NCI-H748 treated with DMSO at 0.1 percent for 48 hours (cell line): ENCODE measurements around the gene DHX36.

ENCODE experiments used
- DNase-seq: peaks from one replicate; lab custom pipeline; 2025; lab: John Stamatoyannopoulos, UW

The DHX36 gene

GRCh38 chr3:154323891-154324738 lies at the start of gene DHX36:
TSS of gene DHX36 (minus strand) at chr3:154324487. CDS start at chr3:154324416, 71 bp downstream.
- DNase-seq, result peak; percentile 70

- no peak for DNase-seq
These were observed 42.9 kb upstream of the DHX36 start for GRCh38 chr3:154367221-154367620.

GRCh38 chr3:154364849-154365248 lies 40.6 kb upstream of the DHX36 start:
- no peak for DNase-seq

GRCh38 chr3:154361099-154361498 lies 36.8 kb upstream of the DHX36 start:
- no peak for DNase-seq

- DNase-seq, result no peak
These were observed 31.7 kb upstream of the DHX36 start for GRCh38 chr3:154356009-154356408.

DNA sequence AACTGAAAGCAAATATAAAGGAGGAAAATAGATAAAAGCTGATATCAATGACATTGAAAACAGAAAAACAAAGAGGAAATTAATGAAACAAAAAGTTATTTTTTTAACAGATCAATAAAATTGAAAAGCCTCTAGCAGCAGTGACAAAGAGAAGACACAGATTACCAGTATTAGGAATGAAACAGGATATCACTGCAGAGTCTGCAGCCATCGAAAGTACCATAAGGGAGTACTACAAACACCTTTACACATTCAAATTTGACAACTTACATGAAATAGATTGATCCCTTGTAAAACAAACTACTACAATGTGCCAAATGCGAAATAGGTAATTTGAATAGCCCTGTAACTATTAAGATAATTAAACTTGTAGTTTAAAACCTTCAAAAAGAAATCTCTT lies 24.9 kb upstream of the DHX36 start:
- no peak for DNase-seq

DNA sequence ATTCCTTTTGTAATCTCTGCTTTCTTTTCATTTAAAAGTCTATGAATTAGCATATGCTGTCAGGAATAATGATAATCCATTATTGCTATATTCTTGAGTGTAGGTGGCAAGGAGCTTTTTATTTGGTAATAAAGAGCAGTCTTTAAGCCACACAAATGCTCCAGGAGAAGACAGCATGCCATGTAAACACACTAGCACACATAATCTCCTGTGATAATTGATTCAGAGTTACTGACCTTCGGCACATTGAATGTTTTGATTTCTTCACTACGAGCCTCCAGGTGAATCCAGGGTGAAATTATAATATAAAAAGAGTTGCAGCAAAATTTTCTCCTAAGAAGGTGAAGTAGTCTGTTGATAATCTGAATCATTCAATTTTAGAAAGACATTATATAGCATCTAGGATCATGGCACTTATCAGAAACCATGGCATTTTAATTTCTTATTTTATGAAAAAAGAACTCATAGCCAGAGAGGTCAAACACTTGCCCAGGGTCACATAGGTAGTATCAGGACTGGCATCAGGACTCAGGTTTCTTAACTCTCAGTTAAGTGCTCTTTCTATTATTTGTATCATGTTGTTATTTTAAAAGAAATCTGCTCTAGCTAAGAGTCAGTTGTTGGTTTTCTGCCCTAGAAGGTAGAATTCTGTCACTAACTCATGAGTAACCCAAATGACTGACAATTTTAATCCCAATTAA lies 21.3 kb upstream of the DHX36 start:
- no peak for DNase-seq

DNA sequence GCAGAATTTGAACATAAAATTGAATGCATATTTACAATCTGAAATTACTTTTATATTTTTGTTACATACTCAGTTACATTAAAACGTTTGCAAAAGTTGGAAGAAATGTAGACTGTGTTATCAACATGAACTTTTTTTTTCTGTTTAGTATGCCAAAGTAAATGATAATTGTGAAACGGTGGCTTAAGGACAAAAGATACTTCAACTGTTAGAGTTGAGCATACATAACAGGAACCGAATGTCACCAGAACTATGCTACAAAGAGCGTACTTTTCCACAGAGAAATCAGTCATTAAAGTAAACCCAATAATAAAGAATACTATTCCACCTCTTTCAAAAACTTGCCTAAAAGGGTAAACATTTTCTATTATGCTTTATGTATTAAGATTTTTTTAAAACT lies 14.3 kb upstream of the DHX36 start:
- DNase-seq, result no peak

- DNase-seq, result no peak
These were observed 13.7 kb upstream of the DHX36 start for GRCh38 chr3:154338008-154338407.

DNA sequence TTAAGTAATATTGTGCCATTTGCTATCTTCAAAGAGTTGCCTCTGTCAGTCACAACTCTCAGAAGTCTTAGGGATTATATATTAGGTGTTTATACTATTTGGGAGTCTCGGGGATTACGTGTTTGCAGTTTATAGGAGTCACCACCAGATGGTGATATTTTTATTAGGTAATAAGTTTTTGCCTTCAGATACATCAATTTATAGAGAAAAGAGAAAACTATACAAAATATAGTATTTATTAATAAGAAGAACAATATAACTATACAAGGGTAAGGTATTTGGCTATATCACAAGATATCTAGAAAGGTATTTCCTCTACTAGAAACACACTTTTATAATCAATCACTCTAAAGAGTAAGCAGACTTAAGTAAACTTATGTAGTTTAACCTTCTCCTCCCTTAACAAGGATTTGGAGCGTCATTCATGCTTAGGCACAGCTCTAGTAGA lies 10.7 kb upstream of the DHX36 start:
- peak; percentile 22 for DNase-seq

GRCh38 chr3:154327871-154328270 lies 3.6 kb upstream of the DHX36 start:
- no peak for DNase-seq

GRCh38 chr3:154324919-154325318 lies 632 bp upstream of the DHX36 start:
- no peak for DNase-seq

DNA sequence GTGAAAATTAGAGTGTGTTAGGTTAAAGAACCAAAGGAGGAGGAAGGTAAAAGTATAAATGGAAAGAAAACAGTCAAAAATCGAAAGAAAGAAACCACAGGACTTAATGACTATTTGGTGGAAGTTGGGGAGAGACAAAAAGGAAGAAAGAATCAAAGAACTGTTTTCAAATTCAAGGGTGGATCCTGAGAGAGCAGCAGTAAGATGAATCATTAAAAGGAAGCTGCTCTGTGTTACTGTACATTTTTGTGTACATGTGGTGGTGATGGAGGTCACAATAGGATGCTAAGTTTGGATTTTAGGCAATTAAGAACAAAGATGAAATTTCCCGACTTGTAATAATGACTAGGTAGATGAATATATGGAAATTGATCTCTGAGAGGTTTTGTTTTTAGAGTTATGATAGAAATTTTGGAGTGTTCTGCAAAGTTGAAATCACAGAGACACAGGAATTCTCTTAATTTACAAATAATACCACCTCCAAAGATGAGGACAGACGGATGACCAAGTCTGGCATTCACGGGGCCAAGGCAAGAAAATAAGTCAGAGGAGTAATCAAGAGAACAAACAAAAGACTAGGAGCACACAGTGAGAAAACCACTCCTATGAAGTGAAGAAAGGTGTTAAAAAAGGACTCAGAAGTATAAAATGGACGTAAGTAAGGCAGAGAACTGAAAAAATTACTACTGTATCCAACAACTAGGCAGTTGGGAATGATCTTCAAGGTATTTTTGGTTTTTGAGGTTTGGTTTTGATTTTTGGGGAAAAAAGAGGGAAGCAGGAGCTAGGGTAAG lies 7.1 kb downstream of the DHX36 start:
- no peak for DNase-seq

DNA sequence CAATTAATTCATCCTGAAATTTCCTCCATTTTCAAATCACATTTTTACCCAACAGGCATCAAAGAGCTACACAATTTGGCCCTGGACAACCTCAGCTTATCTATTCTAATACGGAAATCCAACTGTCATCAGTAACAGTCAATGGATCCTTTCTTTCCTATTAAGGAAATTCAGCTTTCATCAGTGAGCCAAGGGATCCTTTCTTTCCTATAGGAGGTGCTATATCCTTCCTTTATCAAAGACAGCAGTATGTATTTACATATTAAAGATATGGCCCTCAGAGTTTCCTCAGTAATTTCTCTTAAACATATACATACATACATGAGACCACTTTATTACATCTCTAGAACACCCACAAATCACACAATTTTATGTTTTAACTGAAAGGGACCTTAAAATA lies 10.1 kb downstream of the DHX36 start:
- DNase-seq, result no peak

DNA sequence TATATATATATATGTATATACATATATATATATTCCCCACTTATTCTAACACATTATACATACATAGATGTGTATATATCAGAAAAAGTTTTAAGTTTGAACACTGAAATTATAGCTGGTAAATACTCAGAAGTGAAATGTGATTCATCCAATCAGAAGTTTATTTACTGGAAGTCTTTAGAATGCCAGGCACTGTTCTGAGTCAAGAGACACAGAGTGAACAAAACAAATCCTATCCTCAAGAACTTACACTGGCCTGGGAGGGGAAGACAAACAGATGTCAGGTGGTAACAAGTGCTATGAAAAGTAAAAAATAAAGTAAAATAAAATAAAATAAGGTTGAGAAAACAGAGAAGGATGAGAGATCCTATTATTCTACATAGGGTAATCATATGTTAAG lies 13.4 kb downstream of the DHX36 start:
- DNase-seq, result no peak

DNA sequence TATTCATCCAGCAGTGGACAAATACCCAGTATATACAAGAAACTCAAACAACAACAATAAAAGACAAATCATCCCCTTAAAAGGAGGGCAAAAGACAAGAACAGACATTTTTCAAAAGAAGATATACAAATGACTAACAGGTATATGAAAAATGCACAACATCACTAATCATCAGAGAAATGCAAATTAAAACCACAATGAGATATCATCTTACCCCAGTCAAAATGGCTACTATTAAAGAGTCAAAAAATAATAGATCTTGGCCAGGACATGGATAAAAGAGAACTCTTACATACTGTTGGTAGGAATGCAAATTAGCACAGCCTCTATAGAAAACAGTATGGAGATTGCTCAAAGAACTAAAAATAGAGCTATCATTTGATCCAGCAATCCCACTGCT lies 16.9 kb downstream of the DHX36 start:
- no peak for DNase-seq

DNA sequence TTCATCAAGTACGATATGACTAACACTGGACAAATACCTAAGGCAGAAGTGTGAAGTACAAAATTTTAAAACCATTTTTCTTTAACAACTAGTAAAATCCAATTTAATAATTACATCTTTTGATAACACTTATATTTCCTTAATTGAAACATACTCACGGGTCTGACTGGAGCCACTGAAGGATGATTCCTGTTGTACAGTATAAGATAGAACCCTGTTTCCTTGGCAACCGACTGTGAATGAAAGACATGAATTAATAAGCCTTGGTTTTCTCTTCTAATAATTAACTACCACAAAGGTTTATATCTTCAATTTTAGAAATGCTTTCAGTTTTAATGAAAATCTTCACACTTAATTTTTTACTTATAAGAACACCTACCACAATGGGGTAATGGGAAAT lies 19.4 kb downstream of the DHX36 start:
- DNase-seq, result no peak

- DNase-seq, result no peak
These were observed 20.0 kb downstream of the DHX36 start for GRCh38 chr3:154304116-154304786.

GRCh38 chr3:154301561-154301960 lies 22.7 kb downstream of the DHX36 start:
- no peak for DNase-seq

- no peak for DNase-seq
These were observed 30.3 kb downstream of the DHX36 start for GRCh38 chr3:154294016-154294415.

DNA sequence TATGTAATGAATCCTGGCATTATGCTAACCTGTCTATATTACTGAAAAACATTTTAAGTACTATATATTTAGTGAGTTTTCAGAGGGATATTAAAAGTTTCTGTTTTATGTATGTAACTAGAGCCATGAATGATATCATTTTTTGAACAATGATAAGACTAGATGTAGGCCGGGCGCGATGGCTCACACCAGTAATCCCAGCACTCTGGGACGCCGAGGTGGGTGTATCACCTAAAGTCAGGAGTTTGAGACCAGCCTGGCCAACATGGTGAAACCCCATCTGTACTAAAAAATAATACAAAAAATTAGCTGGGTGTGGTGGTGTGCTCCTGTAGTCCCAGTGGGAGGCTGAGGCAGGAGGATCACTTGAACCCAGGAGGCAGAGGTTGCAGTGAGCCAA lies 34.1 kb downstream of the DHX36 start:
- DNase-seq, result no peak

GRCh38 chr3:154285221-154285620 lies 39.1 kb downstream of the DHX36 start:
- no peak for DNase-seq
